GM10248 (cell line): ENCODE data around the gene SELENOS.

Experiments
- CTCF ChIA-PET: fragments of 300-600 bp; sonication (Branson Sonifier 250); formaldehyde crosslinking; extraction: SDS; loops from one replicate; lab custom pipeline; 2021; ENCODE audit warnings: antibody characterized with exemption; lab: Yijun Ruan, JAX
- POLR2A ChIA-PET: fragments of 350-650 bp; sonication (Branson Sonifier 250); formaldehyde crosslinking; extraction: SDS; loops from one replicate; lab custom pipeline; 2020; ENCODE audit warnings: antibody characterized with exemption; lab: Yijun Ruan, JAX
- DNase-seq: peaks from one replicate; pipeline ENCODE4 v3.0.0; 2012; ENCODE audit errors: extremely low spot score
- CTCF ChIP-seq: IDR thresholded peaks from 2 replicates; pipeline ENCODE4 v1.5.1; 2012; ENCODE audit warnings: mild to moderate bottlenecking, low read depth; ENCODE audit errors: extremely low read depth, missing control alignments, control extremely low read depth

The SELENOS gene

GRCh38 chr15:101264011-101264410 lies 13.3 kb downstream of the SELENOS start:
- ChIA-PET POLR2A (no interaction called here), CTCF (interaction anchor here (1.0 to 4.5 kb wide), 4 partner anchors 10 to 256 kb away, joined by 3 to 13 read pairs (median 8); no protein-coding TSS in a partner anchor)
- no peak for TF ChIP-seq CTCF
- DNase-seq = peak; percentile 53

- ChIA-PET POLR2A (no interaction called here), CTCF (interaction anchor here (0.8 to 4.5 kb wide), 8 partner anchors 11 to 254 kb away, joined by 3 to 16 read pairs (median 5); no protein-coding TSS in a partner anchor)
- DNase-seq = no peak
- no peak for TF ChIP-seq CTCF
Observed at GRCh38 chr15:101262551-101262950, 14.7 kb downstream of the SELENOS start.

- peak; percentile 83 for TF ChIP-seq CTCF
- ChIA-PET POLR2A (no interaction called here), CTCF (interaction anchor here (0.7 to 6.4 kb wide), 41 partner anchors 9 to 340 kb away, joined by 3 to 70 read pairs (median 4); no protein-coding TSS in a partner anchor)
- peak; percentile 48 for DNase-seq
Observed at GRCh38 chr15:101258238-101259144, 18.8 kb downstream of the SELENOS start.

GRCh38 chr15:101256757-101257156 lies 20.5 kb downstream of the SELENOS start:
- ChIA-PET CTCF (interaction anchor here (0.9 to 6.4 kb wide), 11 partner anchors 11 to 249 kb away, joined by 3 to 70 read pairs (median 11); no protein-coding TSS in a partner anchor), POLR2A (no interaction called here)
- peak; percentile 53 for TF ChIP-seq CTCF
- no peak for DNase-seq

GRCh38 chr15:101255615-101256241 lies 21.6 kb downstream of the SELENOS start:
- DNase-seq = no peak
- TF ChIP-seq CTCF = no peak
- ChIA-PET POLR2A (no interaction called here), CTCF (interaction anchor here (0.9 to 6.4 kb wide), 11 partner anchors 10 to 394 kb away, joined by 3 to 70 read pairs (median 4); no protein-coding TSS in a partner anchor)

- no peak for DNase-seq
- ChIA-PET CTCF (interaction anchor here (0.8 to 6.4 kb wide), 9 partner anchors 9 to 395 kb away, joined by 3 to 70 read pairs (median 9); no protein-coding TSS in a partner anchor), POLR2A (no interaction called here)
- no peak for TF ChIP-seq CTCF
Observed at GRCh38 chr15:101255051-101255395, 22.3 kb downstream of the SELENOS start.
